GM06990 (cell line): ENCODE measurements around the gene ADAM8.

Experiments
- DNase-seq: peaks from one replicate; pipeline ENCODE4 v3.0.0-alpha.2; 2011; ENCODE audit not compliant: insufficient read length; ENCODE audit errors: extremely low read depth
- H3K27me3 ChIP-seq: replicated peaks from 2 replicates; pipeline ENCODE4 v1.6.0; 2011; ENCODE audit warnings: low read length; ENCODE audit not compliant: control insufficient read depth, insufficient read depth
- H3K36me3 ChIP-seq: 2 replicates; pipeline ENCODE4 v1.5.1; 2011; ENCODE audit warnings: low read length; ENCODE audit not compliant: control insufficient read depth, insufficient read depth
- H3K4me3 ChIP-seq: replicated peaks from 2 replicates; pipeline ENCODE4 v1.5.1; 2011; ENCODE audit warnings: low read depth, mild to moderate bottlenecking, control low read depth, low read length
- TF ChIP-seq, protein P1 (sequence below): IDR thresholded peaks from 2 replicates; pipeline ENCODE4 v1.5.1; 2011; ENCODE audit warnings: low read length, control low read depth, mild to moderate bottlenecking, inconsistent platforms; ENCODE audit not compliant: insufficient read depth, poor library complexity, severe bottlenecking

ADAM8 gene

DNA sequence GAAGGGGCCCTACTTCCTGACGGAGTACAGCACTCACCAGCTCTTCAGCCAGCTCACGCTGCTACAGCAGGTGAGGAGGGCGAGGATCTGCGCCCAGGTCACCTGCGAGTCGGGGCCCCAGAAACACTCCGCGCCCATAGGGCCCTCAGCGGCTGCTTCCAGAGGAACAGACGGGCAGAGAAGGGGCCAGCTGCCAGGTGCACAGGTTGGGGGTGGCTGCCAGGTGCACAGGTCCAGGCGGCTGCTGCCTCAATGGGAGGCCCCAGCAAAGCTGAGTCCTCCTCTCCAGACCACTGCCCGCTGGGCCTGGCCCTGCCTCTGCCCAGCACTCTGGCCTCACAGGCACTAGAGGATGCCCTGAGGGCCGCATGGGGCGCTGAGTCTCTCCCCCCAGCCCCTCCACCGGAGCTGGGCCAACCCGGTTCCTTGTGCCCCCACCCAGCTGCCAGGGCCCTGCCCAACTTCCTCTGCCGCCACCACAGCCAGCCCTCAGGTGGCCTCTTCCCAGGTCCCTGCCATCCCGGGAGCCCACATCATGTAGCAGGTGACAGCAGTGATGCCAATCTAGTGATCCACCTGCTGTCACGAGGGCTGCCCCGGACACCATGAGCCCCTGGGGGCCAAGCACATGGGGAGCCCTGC, 63.7 kb downstream of the ADAM8 start:
- no peaks in the 10 kb centered on the region for H3K27me3 ChIP-seq
- DNase-seq = no peak
- no peaks in the 10 kb centered on the region for H3K36me3 ChIP-seq
- no peak overlapping the region for H3K4me3 ChIP-seq
- TF ChIP-seq, protein P1, sequence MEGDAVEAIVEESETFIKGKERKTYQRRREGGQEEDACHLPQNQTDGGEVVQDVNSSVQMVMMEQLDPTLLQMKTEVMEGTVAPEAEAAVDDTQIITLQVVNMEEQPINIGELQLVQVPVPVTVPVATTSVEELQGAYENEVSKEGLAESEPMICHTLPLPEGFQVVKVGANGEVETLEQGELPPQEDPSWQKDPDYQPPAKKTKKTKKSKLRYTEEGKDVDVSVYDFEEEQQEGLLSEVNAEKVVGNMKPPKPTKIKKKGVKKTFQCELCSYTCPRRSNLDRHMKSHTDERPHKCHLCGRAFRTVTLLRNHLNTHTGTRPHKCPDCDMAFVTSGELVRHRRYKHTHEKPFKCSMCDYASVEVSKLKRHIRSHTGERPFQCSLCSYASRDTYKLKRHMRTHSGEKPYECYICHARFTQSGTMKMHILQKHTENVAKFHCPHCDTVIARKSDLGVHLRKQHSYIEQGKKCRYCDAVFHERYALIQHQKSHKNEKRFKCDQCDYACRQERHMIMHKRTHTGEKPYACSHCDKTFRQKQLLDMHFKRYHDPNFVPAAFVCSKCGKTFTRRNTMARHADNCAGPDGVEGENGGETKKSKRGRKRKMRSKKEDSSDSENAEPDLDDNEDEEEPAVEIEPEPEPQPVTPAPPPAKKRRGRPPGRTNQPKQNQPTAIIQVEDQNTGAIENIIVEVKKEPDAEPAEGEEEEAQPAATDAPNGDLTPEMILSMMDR = no peak
